OCI-LY7 (cell line): ENCODE results near the gene NAV2. TPM values are rescaled to one million over a fixed set of nuclear protein-coding genes. Genes with fewer than 3 reads are reported as not detected.

Experiments used
- BruUV-seq: library from RNA; stranded (reverse); fragments of 400-500 nt; replicated peaks from 2 replicates; lab custom pipeline; 2021; lab: Mats Ljungman, UMichigan
- CTCF ChIA-PET: fragments of 300-600 bp; sonication (Branson Sonifier 250); formaldehyde crosslinking; loops from one replicate; lab custom pipeline; 2022; ENCODE audit warnings: antibody characterized with exemption; ENCODE audit not compliant: unreplicated experiment; lab: Charles Lee
- POLR2A ChIA-PET: fragments of 300-600 bp; sonication (Branson Sonifier 250); formaldehyde crosslinking; loops from one replicate; lab custom pipeline; 2022; ENCODE audit warnings: antibody characterized with exemption; lab: Charles Lee
- DNase-seq: peaks from one replicate; pipeline ENCODE4 v3.0.0-alpha.2; 2015; ENCODE audit warnings: low spot score
- H2AFZ ChIP-seq: fragments of 200-600 bp; sonication (generic), shearing (Covaris generic); 2 replicates; pipeline ENCODE4 v1.6.1; 2014; ENCODE audit warnings: mild to moderate bottlenecking, antibody characterized with exemption, low read length, moderate library complexity
- H3K27ac ChIP-seq: fragments of 200-600 bp; sonication (generic); 2 replicates; pipeline ENCODE4 v1.5.1; 2014; ENCODE audit warnings: mixed run types, low read depth, mild to moderate bottlenecking, moderate library complexity, low read length, inconsistent platforms; ENCODE audit not compliant: poor library complexity, severe bottlenecking
- H3K36me3 ChIP-seq: fragments of 200-600 bp; sonication (generic); 2 replicates; pipeline ENCODE4 v1.6.1; 2014; ENCODE audit warnings: mild to moderate bottlenecking, antibody characterized with exemption, low read length, moderate library complexity, mixed read lengths; ENCODE audit not compliant: insufficient read depth
- H3K4me1 ChIP-seq: fragments of 200-600 bp; sonication (generic); 2 replicates; pipeline ENCODE4 v1.5.1; 2014; ENCODE audit warnings: mild to moderate bottlenecking, low read length; ENCODE audit not compliant: insufficient read depth, poor library complexity, severe bottlenecking
- H3K4me2 ChIP-seq: fragments of 200-600 bp; sonication (generic); 2 replicates; pipeline ENCODE4 v1.6.1; 2014; ENCODE audit warnings: mild to moderate bottlenecking, low read length
- H3K4me3 ChIP-seq: fragments of 200-600 bp; sonication (generic); 2 replicates; pipeline ENCODE4 v1.5.1; 2014; ENCODE audit warnings: mild to moderate bottlenecking, low read depth, low read length; ENCODE audit not compliant: poor library complexity, severe bottlenecking
- H3K79me2 ChIP-seq: fragments of 200-600 bp; sonication (generic); 2 replicates; pipeline ENCODE4 v1.6.1; 2016; ENCODE audit warnings: low read depth, mild to moderate bottlenecking, low read length, moderate library complexity, mixed read lengths; ENCODE audit not compliant: insufficient read depth
- H3K9me2 ChIP-seq: fragments of 200-600 bp; sonication (generic); 2 replicates; pipeline ENCODE4 v1.6.1; 2016; ENCODE audit warnings: mild to moderate bottlenecking, low read length, mixed read lengths; ENCODE audit not compliant: insufficient read depth
- H3K9me3 ChIP-seq: fragments of 200-600 bp; sonication (generic); 2 replicates; pipeline ENCODE4 v1.6.1; 2014; ENCODE audit warnings: mild to moderate bottlenecking, mixed run types, low read length, mixed read lengths
- H4K20me1 ChIP-seq: fragments of 200-600 bp; sonication (generic); 2 replicates; pipeline ENCODE4 v1.6.1; 2014; ENCODE audit warnings: mild to moderate bottlenecking, antibody characterized with exemption, low read length, moderate library complexity, mixed read lengths; ENCODE audit not compliant: insufficient read depth
- EZH2phosphoT487 ChIP-seq: fragments of 200-600 bp; sonication (generic); IDR thresholded peaks from 2 replicates; pipeline ENCODE4 v1.6.1; 2018; ENCODE audit warnings: low read depth, borderline replicate concordance, mild to moderate bottlenecking, mixed run types, antibody characterized with exemption, low read length, moderate library complexity, mixed read lengths
- intact Hi-C: fragments of 100-400 bp; cut with micrococcal nuclease; formaldehyde crosslinking; loops from one replicate; pipeline ENCODE4 v1.10.0; 2022; ENCODE audit not compliant: unreplicated experiment
- total RNA-seq, 2 experiments: library from RNA; depleted of rRNA in 1 of 2; stranded (reverse); fragments of >200 nt in 1 of 2; shearing (Covaris generic) in 1 of 2; gene quantifications; 2 replicates each; pipeline ENCODE4 v1.2.3, GENCODE V29; 2014 to 2022
- TF ChIP-seq, protein P1 (sequence below): fragments of 200-600 bp; sonication (generic); conservative IDR thresholded peaks from 2 replicates; pipeline ENCODE4 v1.5.1; 2014; ENCODE audit warnings: mild to moderate bottlenecking, antibody characterized with exemption, low read length, moderate library complexity, mixed read lengths

NAV2 gene
- total RNA-seq, 2 experiments from 2014 or later: 0.06 to 0.68 TPM

GRCh38 chr11:19683862-19684491 lies 28.7 kb upstream of the NAV2 start:
- H3K36me3 ChIP-seq: no peaks in the 10 kb centered on the region
- H3K9me3 ChIP-seq: no peaks in the 10 kb centered on the region
- intact Hi-C loops: no loop called here
- BruUV-seq: no TSS peak
- TF ChIP-seq, protein P1, sequence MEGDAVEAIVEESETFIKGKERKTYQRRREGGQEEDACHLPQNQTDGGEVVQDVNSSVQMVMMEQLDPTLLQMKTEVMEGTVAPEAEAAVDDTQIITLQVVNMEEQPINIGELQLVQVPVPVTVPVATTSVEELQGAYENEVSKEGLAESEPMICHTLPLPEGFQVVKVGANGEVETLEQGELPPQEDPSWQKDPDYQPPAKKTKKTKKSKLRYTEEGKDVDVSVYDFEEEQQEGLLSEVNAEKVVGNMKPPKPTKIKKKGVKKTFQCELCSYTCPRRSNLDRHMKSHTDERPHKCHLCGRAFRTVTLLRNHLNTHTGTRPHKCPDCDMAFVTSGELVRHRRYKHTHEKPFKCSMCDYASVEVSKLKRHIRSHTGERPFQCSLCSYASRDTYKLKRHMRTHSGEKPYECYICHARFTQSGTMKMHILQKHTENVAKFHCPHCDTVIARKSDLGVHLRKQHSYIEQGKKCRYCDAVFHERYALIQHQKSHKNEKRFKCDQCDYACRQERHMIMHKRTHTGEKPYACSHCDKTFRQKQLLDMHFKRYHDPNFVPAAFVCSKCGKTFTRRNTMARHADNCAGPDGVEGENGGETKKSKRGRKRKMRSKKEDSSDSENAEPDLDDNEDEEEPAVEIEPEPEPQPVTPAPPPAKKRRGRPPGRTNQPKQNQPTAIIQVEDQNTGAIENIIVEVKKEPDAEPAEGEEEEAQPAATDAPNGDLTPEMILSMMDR: no peak
- TF ChIP-seq EZH2phosphoT487: no peak
- no peaks in the 10 kb centered on the region for H3K9me2 ChIP-seq
- no peak overlapping the region for H3K4me3 ChIP-seq
- H3K4me2 ChIP-seq: no peak overlapping the region
- H3K79me2 ChIP-seq: no peaks in the 10 kb centered on the region
- H2AFZ ChIP-seq: no peak overlapping the region
- no peak for DNase-seq
- no peaks in the 10 kb centered on the region for H3K4me1 ChIP-seq
- H4K20me1 ChIP-seq: no peaks in the 10 kb centered on the region
- POLR2A ChIA-PET: interaction anchor here (0.6 kb wide), 2 partner anchors 82 to 373 kb away, joined by 3 to 5 read pairs; no protein-coding TSS in a partner anchor
- H3K27ac ChIP-seq: no peak overlapping the region
- CTCF ChIA-PET: no interaction called here

DNA sequence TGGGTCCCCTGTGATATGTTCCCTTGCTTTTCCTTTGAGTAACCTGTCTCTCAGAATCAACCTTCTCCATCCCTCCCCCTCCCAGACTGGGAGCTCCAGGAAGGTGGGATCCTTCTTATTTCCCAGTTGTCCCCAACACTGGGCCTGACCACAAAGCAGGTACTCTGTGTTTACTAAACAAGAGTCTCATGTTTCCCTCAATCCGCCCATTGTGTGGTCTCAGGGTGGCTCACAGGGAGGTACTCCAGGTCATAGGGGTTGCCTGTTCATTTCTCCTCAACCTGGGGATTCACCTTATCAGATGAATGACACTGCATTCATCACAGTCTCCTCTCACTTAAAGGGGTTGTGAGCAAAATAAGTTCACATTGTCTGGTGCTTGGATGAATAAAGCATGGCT lies 26.4 kb upstream of the NAV2 start:
- Histone ChIP-seq H3K4me3 (no peak overlapping the region), H3K27ac (no peak overlapping the region), H3K9me2 (no peaks in the 10 kb centered on the region), H3K79me2 (no peaks in the 10 kb centered on the region), H3K4me1 (no peaks in the 10 kb centered on the region), H3K36me3 (no peaks in the 10 kb centered on the region), H4K20me1 (no peaks in the 10 kb centered on the region), H3K4me2 (no peak overlapping the region), H3K9me3 (no peaks in the 10 kb centered on the region), H2AFZ (no peak overlapping the region)
- ChIA-PET CTCF (no interaction called here), POLR2A (no interaction called here)
- BruUV-seq: no TSS peak
- intact Hi-C loops: no loop called here
- no peak for DNase-seq
- TF ChIP-seq, protein P1: no peak
- no peak for TF ChIP-seq EZH2phosphoT487

- no TSS peak for BruUV-seq
- POLR2A ChIA-PET: interaction anchor here (0.7 to 1.3 kb wide), 2 partner anchors 19 to 20 kb away, joined by 3 to 4 read pairs; no protein-coding TSS in a partner anchor
Measured at GRCh38 chr11:19687392-19687791, 25.2 kb upstream of the NAV2 start.

More at GRCh38 chr11:19687392-19687791, 25.2 kb upstream of the NAV2 start:
- Histone ChIP-seq H3K27ac (no peak overlapping the region), H3K79me2 (no peaks in the 10 kb centered on the region), H4K20me1 (no peaks in the 10 kb centered on the region), H3K36me3 (no peaks in the 10 kb centered on the region), H2AFZ (no peak overlapping the region), H3K9me2 (no peaks in the 10 kb centered on the region), H3K9me3 (no peaks in the 10 kb centered on the region), H3K4me1 (no peaks in the 10 kb centered on the region), H3K4me3 (no peak overlapping the region), H3K4me2 (no peak overlapping the region)
- CTCF ChIA-PET: no interaction called here
- intact Hi-C loops: no loop called here
- TF ChIP-seq EZH2phosphoT487: no peak
- TF ChIP-seq, protein P1: no peak
- no peak for DNase-seq
